Embryonic facial prominence (tissue), 1 donor: ENCODE results near the gene A1CF.
"Not testable (repeated sequence)": the region's sequence is repeated elsewhere in the genome, so short reads cannot be mapped to it uniquely, and the experiment has no call there.

Experiments used
- DNase-seq: peaks from one replicate; pipeline ENCODE4 v3.0.0-alpha.2; 2016; ENCODE audit errors: extremely low spot score

The A1CF gene

GRCh38 chr10:50885097-50885859 is at the start of gene A1CF:
Gene A1CF, minus strand, starts transcription at chr10:50885627. Its CDS starts 25,687 bp downstream, at chr10:50859940.
- no peak for DNase-seq

- no peak for DNase-seq
Observed at GRCh38 chr10:50931948-50932431, 46.6 kb upstream of the A1CF start.

GRCh38 chr10:50929670-50930069 is 44.2 kb upstream of the A1CF start:
- no peak for DNase-seq

- no peak for DNase-seq
Observed at GRCh38 chr10:50928190-50928552, 42.7 kb upstream of the A1CF start.

- no peak for DNase-seq
Observed at GRCh38 chr10:50927522-50928189, 42.2 kb upstream of the A1CF start.

GRCh38 chr10:50923471-50923870 is 38.0 kb upstream of the A1CF start:
- DNase-seq: not testable (repeated sequence)

GRCh38 chr10:50919010-50919409 is 33.6 kb upstream of the A1CF start:
- no peak for DNase-seq

GRCh38 chr10:50918529-50918928 is 33.1 kb upstream of the A1CF start:
- no peak for DNase-seq

GRCh38 chr10:50917486-50917885 is 32.1 kb upstream of the A1CF start:
- DNase-seq: no peak

GRCh38 chr10:50909334-50910014 is 24.0 kb upstream of the A1CF start:
- DNase-seq: no peak

GRCh38 chr10:50908366-50908765 is 22.9 kb upstream of the A1CF start:
- no peak for DNase-seq

GRCh38 chr10:50905797-50906196 is 20.4 kb upstream of the A1CF start:
- DNase-seq: not testable (repeated sequence)

- DNase-seq: no peak
Observed at GRCh38 chr10:50896721-50897120, 11.3 kb upstream of the A1CF start.

- no peak for DNase-seq
Observed at GRCh38 chr10:50894312-50894711, 8.9 kb upstream of the A1CF start.

- no peak for DNase-seq
Observed at GRCh38 chr10:50892467-50892866, 7.0 kb upstream of the A1CF start.

GRCh38 chr10:50884302-50884701 is 1.1 kb downstream of the A1CF start:
- DNase-seq: no peak

- DNase-seq: no peak
Observed at GRCh38 chr10:50883629-50884028, 1.8 kb downstream of the A1CF start.

GRCh38 chr10:50882540-50882983 is 2.9 kb downstream of the A1CF start:
- no peak for DNase-seq

- DNase-seq: not testable (repeated sequence)
Observed at GRCh38 chr10:50881046-50881445, 4.4 kb downstream of the A1CF start.

- no peak for DNase-seq
Observed at GRCh38 chr10:50876429-50876828, 9.0 kb downstream of the A1CF start.

GRCh38 chr10:50874723-50875122 is 10.7 kb downstream of the A1CF start:
- DNase-seq: no peak

GRCh38 chr10:50866317-50866716 is 19.1 kb downstream of the A1CF start:
- no peak for DNase-seq

GRCh38 chr10:50862719-50863118 is 22.7 kb downstream of the A1CF start:
- DNase-seq: no peak
